WTC11 (cell line): ENCODE results near the gene PPM1L. TPM values are rescaled to one million over a fixed set of nuclear protein-coding genes. Genes with fewer than 3 reads are reported as not detected.

Experiments
- ATAC-seq: fragments of 200-7000 bp; cut with Tn5 transposase; 2 replicates; pipeline ENCODE4 v1.10.0; 2021; ENCODE audit warnings: mild to moderate bottlenecking, moderate library complexity
- CTCF ChIA-PET: fragments of 300-600 bp; sonication (Branson Sonifier 250); formaldehyde crosslinking; loops from one replicate; lab custom pipeline; 2021; ENCODE audit warnings: antibody characterized with exemption; lab: Charles Lee
- POLR2A ChIA-PET: fragments of 350-600 bp; sonication (Branson Sonifier 250); formaldehyde crosslinking; loops from one replicate; lab custom pipeline; 2021; ENCODE audit warnings: antibody characterized with exemption; lab: Charles Lee
- DNase-seq: peaks from one replicate; pipeline ENCODE4 v3.0.0; 2021; ENCODE audit warnings: low spot score
- H3K27ac Mint-ChIP-seq: 2 replicates; pipeline ENCODE4 v1.8.0; 2021; ENCODE audit warnings: mixed read lengths
- H3K27me3 Mint-ChIP-seq: 2 replicates; pipeline ENCODE4 v1.8.0; 2021; ENCODE audit warnings: low read depth, mild to moderate bottlenecking, moderate library complexity, mixed read lengths
- H3K36me3 Mint-ChIP-seq: 2 replicates; pipeline ENCODE4 v1.8.0; 2021; ENCODE audit warnings: mixed read lengths
- H3K4me1 Mint-ChIP-seq: 2 replicates; pipeline ENCODE4 v1.8.0; 2022; ENCODE audit warnings: mixed read lengths
- H3K4me3 Mint-ChIP-seq: 2 replicates; pipeline ENCODE4 v1.8.0; 2021; ENCODE audit warnings: mild to moderate bottlenecking, moderate library complexity, mixed read lengths
- H3K9me3 Mint-ChIP-seq: 2 replicates; pipeline ENCODE4 v1.8.0; 2021; ENCODE audit warnings: mixed read lengths
- FOXJ3 ChIP-seq: sonication (generic); formaldehyde crosslinking; IDR thresholded peaks from 2 replicates; pipeline ENCODE4 v1.9.0; 2021; ENCODE audit warnings: missing genetic modification reagents, mild to moderate bottlenecking, borderline replicate concordance
- GRHL2 ChIP-seq: fragments of 250-450 bp; sonication (Bioruptor Pico); IDR thresholded peaks from 2 replicates; pipeline ENCODE4 v1.8.0; 2022; ENCODE audit warnings: mild to moderate bottlenecking, moderate library complexity; ENCODE audit not compliant: insufficient replicate concordance, severe bottlenecking
- JUN ChIP-seq: sonication (generic); formaldehyde crosslinking; IDR thresholded peaks from 2 replicates; pipeline ENCODE4 v1.8.0; 2023; ENCODE audit warnings: mild to moderate bottlenecking, missing genetic modification reagents
- NFATC4 ChIP-seq: fragments of 250-450 bp; sonication (Bioruptor Pico); IDR thresholded peaks from 2 replicates; pipeline ENCODE4 v1.9.0; 2021; ENCODE audit warnings: mild to moderate bottlenecking
- NFYB ChIP-seq: sonication (generic); formaldehyde crosslinking; conservative IDR thresholded peaks from 2 replicates; pipeline ENCODE4 v1.8.0; 2022; ENCODE audit warnings: low read depth, missing genetic modification reagents
- NR1H2 ChIP-seq: sonication (generic); formaldehyde crosslinking; IDR thresholded peaks from 2 replicates; pipeline ENCODE4 v1.9.0; 2021; ENCODE audit warnings: mild to moderate bottlenecking, moderate library complexity, missing genetic modification reagents
- SMAD4 ChIP-seq: sonication (generic); formaldehyde crosslinking; IDR thresholded peaks from 2 replicates; pipeline ENCODE4 v1.8.0; 2022; ENCODE audit warnings: mild to moderate bottlenecking, missing genetic modification reagents
- SOX15 ChIP-seq: fragments of 250-450 bp; sonication (Bioruptor Pico); IDR thresholded peaks from 2 replicates; pipeline ENCODE4 v1.9.0; 2021; ENCODE audit warnings: mild to moderate bottlenecking
- STAT6 ChIP-seq: sonication (generic); formaldehyde crosslinking; conservative IDR thresholded peaks from 2 replicates; pipeline ENCODE4 v1.8.1; 2023; ENCODE audit warnings: mild to moderate bottlenecking, low read depth, missing genetic modification reagents, moderate library complexity
- ZNF138 ChIP-seq: sonication (generic); formaldehyde crosslinking; conservative IDR thresholded peaks from 2 replicates; pipeline ENCODE4 v1.8.1; 2022; ENCODE audit warnings: mild to moderate bottlenecking, moderate library complexity, missing genetic modification reagents
- ZNF263 ChIP-seq: sonication (generic); formaldehyde crosslinking; IDR thresholded peaks from 2 replicates; pipeline ENCODE4 v1.8.1; 2022; ENCODE audit warnings: low read depth, mild to moderate bottlenecking, moderate library complexity, missing genetic modification reagents
- ZNF671 ChIP-seq: fragments of 250-450 bp; sonication (Bioruptor Pico); IDR thresholded peaks from 2 replicates; pipeline ENCODE4 v1.8.0; 2021; ENCODE audit warnings: mild to moderate bottlenecking
- total RNA-seq: library from RNA; stranded (reverse); gene quantifications from 3 replicates; pipeline ENCODE4 v1.2.3, GENCODE V29; 2021
- TF ChIP-seq, protein P1 (sequence below): sonication (generic); formaldehyde crosslinking; IDR thresholded peaks from 2 replicates; pipeline ENCODE4 v1.8.1; 2023; ENCODE audit warnings: mild to moderate bottlenecking, missing genetic modification reagents, moderate library complexity
- TF ChIP-seq, protein P2 (sequence below): sonication (generic); formaldehyde crosslinking; IDR thresholded peaks from 2 replicates; pipeline ENCODE4 v1.8.1; 2023; ENCODE audit warnings: mild to moderate bottlenecking, missing genetic modification reagents, moderate library complexity

PPM1L gene
- total RNA-seq, 1 experiment from 2014 or later: 18.1 TPM

- TF ChIP-seq STAT6 (no peak), ZNF138 (CRISPR knock-in tag) (no peak), FOXJ3 (no peak)
Measured at GRCh38 chr3:160927620-160928019, 171.6 kb downstream of the PPM1L start (continued).

GRCh38 chr3:160928183-160928726, 172.2 kb downstream of the PPM1L start:
- no peaks in the 10 kb centered on the region for H3K36me3 Mint-ChIP-seq
- ATAC-seq: peak; percentile 78
- H3K9me3 Mint-ChIP-seq: peaks cover 8% of the 10 kb centered on the region; the same call in 1 of the 2 replicates
- no peak overlapping the region for H3K27ac Mint-ChIP-seq
- H3K4me1 Mint-ChIP-seq: peaks cover 5% of the 10 kb centered on the region; the same call in 1 of the 2 replicates
- H3K27me3 Mint-ChIP-seq: no peaks in the 10 kb centered on the region
- CTCF ChIA-PET: interaction anchor here (0.6 to 1.1 kb wide), 2 partner anchors 160 to 219 kb away, joined by 3 to 4 read pairs; no protein-coding TSS in a partner anchor
- no peak for DNase-seq
- POLR2A ChIA-PET: no interaction called here
- TF ChIP-seq SMAD4: no peak
- no peak for TF ChIP-seq ZNF138 (CRISPR knock-in tag)
- TF ChIP-seq, protein P1, sequence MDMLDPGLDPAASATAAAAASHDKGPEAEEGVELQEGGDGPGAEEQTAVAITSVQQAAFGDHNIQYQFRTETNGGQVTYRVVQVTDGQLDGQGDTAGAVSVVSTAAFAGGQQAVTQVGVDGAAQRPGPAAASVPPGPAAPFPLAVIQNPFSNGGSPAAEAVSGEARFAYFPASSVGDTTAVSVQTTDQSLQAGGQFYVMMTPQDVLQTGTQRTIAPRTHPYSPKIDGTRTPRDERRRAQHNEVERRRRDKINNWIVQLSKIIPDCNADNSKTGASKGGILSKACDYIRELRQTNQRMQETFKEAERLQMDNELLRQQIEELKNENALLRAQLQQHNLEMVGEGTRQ (CRISPR knock-in tag): peak; percentile 62
- TF ChIP-seq NFYB (CRISPR knock-in tag): 0 out of 2 replicates have a peak, but pooled peaks have one; percentile 25
- no peak for TF ChIP-seq GRHL2 (CRISPR knock-in tag)
- no peak for TF ChIP-seq JUN (CRISPR knock-in tag)
- H3K4me3 Mint-ChIP-seq: no peak overlapping the region

DNA sequence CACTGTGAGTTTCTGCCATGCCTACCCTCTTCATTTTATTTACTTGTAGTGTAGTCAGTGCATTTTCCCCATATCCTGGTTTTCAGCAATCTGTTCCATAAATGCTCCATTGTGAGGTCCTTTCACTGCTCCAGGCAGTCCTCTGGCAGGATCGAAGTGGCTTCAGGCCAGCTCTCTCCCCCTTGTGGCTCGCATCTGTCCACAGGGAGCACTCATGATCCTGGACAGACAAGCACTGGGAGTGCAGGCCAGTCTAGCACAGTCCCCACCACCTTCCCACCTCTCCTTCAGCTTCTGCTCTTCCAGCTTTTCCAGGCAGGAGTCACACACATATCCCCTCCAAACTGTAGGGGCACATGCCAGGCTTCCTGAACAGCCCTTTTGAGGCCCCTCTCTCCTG, 173.6 kb downstream of the PPM1L start:
- ChIA-PET CTCF (interaction anchor here (0.7 to 1.7 kb wide), 2 partner anchors 10 to 12 kb away, joined by 3 to 6 read pairs; no protein-coding TSS in a partner anchor), POLR2A (no interaction called here)
- peak; percentile 81 for ATAC-seq
- Mint-ChIP-seq H3K27me3 (no peaks in the 10 kb centered on the region), H3K4me3 (no peak overlapping the region), H3K27ac (peak overlapping the region; percentile 60), H3K4me1 (peaks cover 9% of the 10 kb centered on the region), H3K36me3 (no peaks in the 10 kb centered on the region), H3K9me3 (peaks cover 8% of the 10 kb centered on the region; the same call in 1 of the 2 replicates)
- DNase-seq: no peak
- TF ChIP-seq, protein P2, sequence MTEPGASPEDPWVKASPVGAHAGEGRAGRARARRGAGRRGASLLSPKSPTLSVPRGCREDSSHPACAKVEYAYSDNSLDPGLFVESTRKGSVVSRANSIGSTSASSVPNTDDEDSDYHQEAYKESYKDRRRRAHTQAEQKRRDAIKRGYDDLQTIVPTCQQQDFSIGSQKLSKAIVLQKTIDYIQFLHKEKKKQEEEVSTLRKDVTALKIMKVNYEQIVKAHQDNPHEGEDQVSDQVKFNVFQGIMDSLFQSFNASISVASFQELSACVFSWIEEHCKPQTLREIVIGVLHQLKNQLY (CRISPR knock-in tag): no peak
- TF ChIP-seq ZNF263 (CRISPR knock-in tag): 0 out of 2 replicates have a peak, but pooled peaks have one; percentile 49
- TF ChIP-seq SOX15 (CRISPR knock-in tag): no peak

DNA sequence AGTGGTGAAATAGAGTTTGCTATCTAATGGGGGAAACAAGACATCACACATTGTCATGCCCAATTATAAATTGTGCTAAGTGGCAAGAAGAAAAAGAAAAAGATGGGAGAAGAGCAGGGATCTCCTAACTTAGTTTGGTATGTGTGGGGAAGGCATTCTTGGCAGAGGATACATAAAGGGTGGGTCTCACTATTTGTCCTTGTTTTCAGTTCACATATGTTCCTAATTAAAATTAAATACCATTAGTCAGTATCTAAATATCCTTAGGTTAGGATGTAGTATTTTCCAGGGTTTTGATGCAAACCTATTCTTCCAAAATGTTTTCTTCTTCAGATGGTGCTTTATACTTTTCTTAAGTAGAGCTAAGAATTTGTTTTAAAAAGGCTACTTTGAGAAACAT, 175.4 kb downstream of the PPM1L start:
- Mint-ChIP-seq H3K9me3 (peaks cover 8% of the 10 kb centered on the region; the same call in 1 of the 2 replicates), H3K4me3 (no peak overlapping the region), H3K4me1 (peaks cover 8% of the 10 kb centered on the region), H3K36me3 (no peaks in the 10 kb centered on the region)
- DNase-seq: no peak
- no peak for ATAC-seq
- TF ChIP-seq NR1H2 (CRISPR knock-in tag): no peak
- TF ChIP-seq NFATC4: no peak
- no peak for TF ChIP-seq ZNF671
- TF ChIP-seq, all 79 proteins: peak for 0
- POLR2A ChIA-PET: interaction anchor here (0.9 kb wide), 1 partner anchor 10 kb away, joined by 3 read pairs; no protein-coding TSS in a partner anchor
- CTCF ChIA-PET: no interaction called here
- Mint-ChIP-seq H3K27me3 (no peaks in the 10 kb centered on the region), H3K27ac (no peak overlapping the region)
